Activated CD4-positive, alpha-beta memory T cell treated with anti-CD3 and anti-CD28 coated beads for 36 hours (primary cell): ENCODE measurements around the gene RBMS1. TPM values are rescaled to one million over a fixed set of nuclear protein-coding genes. Genes with fewer than 3 reads are reported as not detected.
A peak's percentile ranks its signal among the peaks of the same experiment; 100 is the strongest.

ENCODE experiments used
- CTCF ChIA-PET: fragments of 350-600 bp; sonication (Branson Sonifier 250); formaldehyde crosslinking; loops from one replicate; lab custom pipeline; 2021; ENCODE audit warnings: antibody characterized with exemption, inconsistent platforms; lab: Charles Lee
- POLR2A ChIA-PET: fragments of 350-600 bp; sonication (Branson Sonifier 250); formaldehyde crosslinking; loops from one replicate; lab custom pipeline; 2021; ENCODE audit warnings: antibody characterized with exemption; lab: Charles Lee
- DNase-seq: peaks from one replicate; pipeline ENCODE4 v3.0.0-alpha.2; 2020
- H3K27ac Mint-ChIP-seq: one replicate; pipeline ENCODE4 v1.8.0; 2021; ENCODE audit warnings: mixed read lengths
- H3K27me3 Mint-ChIP-seq: one replicate; pipeline ENCODE4 v1.8.0; 2021; ENCODE audit warnings: mixed read lengths
- H3K36me3 Mint-ChIP-seq: one replicate; pipeline ENCODE4 v1.8.0; 2021; ENCODE audit warnings: mixed read lengths
- H3K4me1 Mint-ChIP-seq: one replicate; pipeline ENCODE4 v1.8.0; 2021; ENCODE audit warnings: low read depth, mixed read lengths
- H3K4me3 Mint-ChIP-seq: one replicate; pipeline ENCODE4 v1.8.0; 2021; ENCODE audit warnings: mild to moderate bottlenecking, mixed read lengths
- H3K9me3 Mint-ChIP-seq: one replicate; pipeline ENCODE4 v1.8.0; 2021; ENCODE audit warnings: mixed read lengths
- intact Hi-C: fragments of 100-400 bp; cut with micrococcal nuclease; formaldehyde crosslinking; loops from one replicate; pipeline ENCODE4 v1.15.1; 2023
- total RNA-seq, 2 experiments: library from RNA; stranded (reverse); gene quantifications; one replicate each; pipeline ENCODE4 v1.2.3, GENCODE V29; 2021

Gene RBMS1
- total RNA-seq, 2 experiments from 2014 or later, result 37.9 to 40.0 TPM

- CTCF ChIA-PET, result interaction anchor here (0.6 to 1.7 kb wide), 4 partner anchors 9 to 70 kb away, joined by 3 to 4 read pairs (median 3); no protein-coding TSS in a partner anchor
- Mint-ChIP-seq H3K27ac (peak overlapping the region; percentile 53), H3K4me3 (peak overlapping the region; percentile 33), H3K9me3 (no peaks in the 10 kb centered on the region), H3K4me1 (peaks cover 80% of the 10 kb centered on the region), H3K27me3 (no peaks in the 10 kb centered on the region), H3K36me3 (no peaks in the 10 kb centered on the region)
- intact Hi-C loops, result loop anchor here (1.0 to 2.0 kb wide), 2 partner anchors 17 to 54 kb away; no protein-coding TSS in a partner anchor
- POLR2A ChIA-PET, result no interaction called here
- peak; percentile 69 for DNase-seq
Observed at GRCh38 chr2:160388464-160389263, 104.9 kb downstream of the RBMS1 start.

- peaks cover 78% of the 10 kb centered on the region for H3K4me1 Mint-ChIP-seq
- H3K4me3 Mint-ChIP-seq, result no peak overlapping the region
- intact Hi-C loops, result loop anchor here (1.0 to 2.0 kb wide), 2 partner anchors 18 to 53 kb away; no protein-coding TSS in a partner anchor
Observed at GRCh38 chr2:160387558-160388262, 105.9 kb downstream of the RBMS1 start.

GRCh38 chr2:160384791-160385190 is 108.8 kb downstream of the RBMS1 start:
- ChIA-PET POLR2A (no interaction called here), CTCF (no interaction called here)
- no peak overlapping the region for H3K4me3 Mint-ChIP-seq
- peaks cover 78% of the 10 kb centered on the region for H3K4me1 Mint-ChIP-seq
- intact Hi-C loops, result no loop called here
- H3K9me3 Mint-ChIP-seq, result no peaks in the 10 kb centered on the region
- no peaks in the 10 kb centered on the region for H3K27me3 Mint-ChIP-seq
- DNase-seq, result no peak
- no peak overlapping the region for H3K27ac Mint-ChIP-seq
- no peaks in the 10 kb centered on the region for H3K36me3 Mint-ChIP-seq

More at GRCh38 chr2:160387558-160388262, 105.9 kb downstream of the RBMS1 start:
- H3K9me3 Mint-ChIP-seq, result no peaks in the 10 kb centered on the region
- H3K36me3 Mint-ChIP-seq, result no peaks in the 10 kb centered on the region
- no peak for DNase-seq
- H3K27me3 Mint-ChIP-seq, result no peaks in the 10 kb centered on the region
- H3K27ac Mint-ChIP-seq, result peak overlapping the region; percentile 63
- POLR2A ChIA-PET, result no interaction called here
- CTCF ChIA-PET, result interaction anchor here (0.6 to 1.6 kb wide), 4 partner anchors 13 to 111 kb away, joined by 3 to 6 read pairs (median 3); no protein-coding TSS in a partner anchor

- DNase-seq, result no peak
- Mint-ChIP-seq H3K9me3 (no peaks in the 10 kb centered on the region), H3K4me1 (peaks cover 74% of the 10 kb centered on the region), H3K36me3 (no peaks in the 10 kb centered on the region), H3K27ac (peak overlapping the region; percentile 31), H3K4me3 (no peak overlapping the region), H3K27me3 (no peaks in the 10 kb centered on the region)
- intact Hi-C loops, result no loop called here
- POLR2A ChIA-PET, result no interaction called here
- CTCF ChIA-PET, result interaction anchor here (0.6 to 1.5 kb wide), 2 partner anchors 9 to 58 kb away, joined by 3 read pairs; no protein-coding TSS in a partner anchor
Observed at GRCh38 chr2:160381425-160381951, 112.1 kb downstream of the RBMS1 start.

- ChIA-PET CTCF (interaction anchor here (1.5 kb wide), 1 partner anchor 10 kb away, joined by 3 read pairs; no protein-coding TSS in a partner anchor), POLR2A (interaction anchor here (0.6 to 1.1 kb wide), 2 partner anchors 11 to 181 kb away, joined by 3 read pairs; no protein-coding TSS in a partner anchor)
- Mint-ChIP-seq H3K4me3 (no peak overlapping the region), H3K4me1 (peaks cover 74% of the 10 kb centered on the region), H3K27me3 (no peaks in the 10 kb centered on the region), H3K36me3 (no peaks in the 10 kb centered on the region), H3K9me3 (no peaks in the 10 kb centered on the region), H3K27ac (no peak overlapping the region)
- intact Hi-C loops, result no loop called here
- no peak for DNase-seq
Observed at GRCh38 chr2:160380611-160381010, 113.0 kb downstream of the RBMS1 start.

- DNase-seq, result no peak
- no peak overlapping the region for H3K27ac Mint-ChIP-seq
- no peaks in the 10 kb centered on the region for H3K27me3 Mint-ChIP-seq
- H3K36me3 Mint-ChIP-seq, result no peaks in the 10 kb centered on the region
- peaks cover 75% of the 10 kb centered on the region for H3K4me1 Mint-ChIP-seq
- H3K4me3 Mint-ChIP-seq, result no peak overlapping the region
- no peaks in the 10 kb centered on the region for H3K9me3 Mint-ChIP-seq
- ChIA-PET POLR2A (interaction anchor here (1.1 kb wide), 1 partner anchor 12 kb away, joined by 3 read pairs; no protein-coding TSS in a partner anchor), CTCF (no interaction called here)
- intact Hi-C loops, result no loop called here
Observed at GRCh38 chr2:160380000-160380570, 113.5 kb downstream of the RBMS1 start.

GRCh38 chr2:160379399-160379798 is 114.2 kb downstream of the RBMS1 start:
- Mint-ChIP-seq H3K27me3 (no peaks in the 10 kb centered on the region), H3K4me3 (no peak overlapping the region), H3K36me3 (no peaks in the 10 kb centered on the region), H3K27ac (no peak overlapping the region), H3K4me1 (peaks cover 73% of the 10 kb centered on the region), H3K9me3 (no peaks in the 10 kb centered on the region)
- intact Hi-C loops, result no loop called here
- CTCF ChIA-PET, result interaction anchor here (0.7 kb wide), 1 partner anchor 10 kb away, joined by 3 read pairs; no protein-coding TSS in a partner anchor
- POLR2A ChIA-PET, result no interaction called here
- no peak for DNase-seq

- Mint-ChIP-seq H3K27me3 (no peaks in the 10 kb centered on the region), H3K9me3 (no peaks in the 10 kb centered on the region), H3K36me3 (no peaks in the 10 kb centered on the region), H3K27ac (no peak overlapping the region), H3K4me1 (peaks cover 82% of the 10 kb centered on the region), H3K4me3 (no peak overlapping the region)
- ChIA-PET CTCF (interaction anchor here (0.7 to 1.3 kb wide), 2 partner anchors 52 to 1442 kb away, joined by 3 read pairs; no protein-coding TSS in a partner anchor), POLR2A (no interaction called here)
- DNase-seq, result no peak
- intact Hi-C loops, result no loop called here
Observed at GRCh38 chr2:160377204-160377995, 116.2 kb downstream of the RBMS1 start.

- ChIA-PET CTCF (interaction anchor here (1.3 kb wide), 1 partner anchor 53 kb away, joined by 3 read pairs; no protein-coding TSS in a partner anchor), POLR2A (no interaction called here)
- Mint-ChIP-seq H3K27me3 (no peaks in the 10 kb centered on the region), H3K9me3 (no peaks in the 10 kb centered on the region), H3K27ac (no peak overlapping the region), H3K36me3 (no peaks in the 10 kb centered on the region), H3K4me1 (peaks cover 82% of the 10 kb centered on the region), H3K4me3 (no peak overlapping the region)
- DNase-seq, result no peak
- intact Hi-C loops, result no loop called here
Observed at GRCh38 chr2:160376576-160376975, 117.0 kb downstream of the RBMS1 start.

- H3K9me3 Mint-ChIP-seq, result no peaks in the 10 kb centered on the region
- ChIA-PET CTCF (interaction anchor here (2.2 kb wide), 1 partner anchor 23 kb away, joined by 5 read pairs; no protein-coding TSS in a partner anchor), POLR2A (no interaction called here)
- peaks cover 82% of the 10 kb centered on the region for H3K4me1 Mint-ChIP-seq
- intact Hi-C loops, result no loop called here
- no peak overlapping the region for H3K27ac Mint-ChIP-seq
- H3K36me3 Mint-ChIP-seq, result no peaks in the 10 kb centered on the region
- no peak overlapping the region for H3K4me3 Mint-ChIP-seq
- no peaks in the 10 kb centered on the region for H3K27me3 Mint-ChIP-seq
- DNase-seq, result no peak
Observed at GRCh38 chr2:160375802-160376469, 117.7 kb downstream of the RBMS1 start.
